Measurements from ENCODE around the gene MRPS12. TPM values are rescaled to one million over a fixed set of nuclear protein-coding genes. Genes with fewer than 3 reads are reported as not detected.
A peak's percentile ranks its signal among the peaks of the same experiment; 100 is the strongest.

Gene MRPS12
- total RNA-seq, 1 donor, result 25.7 TPM

GRCh38 chr19:38900202-38900629, 30.5 kb upstream of the MRPS12 start:
- Histone ChIP-seq H3K27me3 (ENCODE audit: insufficient read depth, low read length) (no peaks in the 10 kb centered on the region), H3K36me3 (ENCODE audit: insufficient read depth, low read length) (peaks cover 2% of the 10 kb centered on the region), H2AFZ (ENCODE audit: low read length) (peak overlapping the region; percentile 92), H3K4me2 (ENCODE audit: insufficient read depth, low read length) (peak overlapping the region; percentile 99), H3K4me3 (ENCODE audit: insufficient read depth, low read length) (peak overlapping the region; percentile 84), H3K4me1 (ENCODE audit: insufficient read depth, low read length) (peaks cover 17% of the 10 kb centered on the region), H4K20me1 (ENCODE audit: insufficient read depth, low read length) (peaks cover 6% of the 10 kb centered on the region), H3K27ac (ENCODE audit: low read depth, low read length) (peak overlapping the region; percentile 91), H3K79me2 (ENCODE audit: insufficient read depth, low read length) (peaks cover 59% of the 10 kb centered on the region), H3K9me3 (ENCODE audit: low read depth, low read length) (no peaks in the 10 kb centered on the region)
- TF ChIP-seq, protein P1, sequence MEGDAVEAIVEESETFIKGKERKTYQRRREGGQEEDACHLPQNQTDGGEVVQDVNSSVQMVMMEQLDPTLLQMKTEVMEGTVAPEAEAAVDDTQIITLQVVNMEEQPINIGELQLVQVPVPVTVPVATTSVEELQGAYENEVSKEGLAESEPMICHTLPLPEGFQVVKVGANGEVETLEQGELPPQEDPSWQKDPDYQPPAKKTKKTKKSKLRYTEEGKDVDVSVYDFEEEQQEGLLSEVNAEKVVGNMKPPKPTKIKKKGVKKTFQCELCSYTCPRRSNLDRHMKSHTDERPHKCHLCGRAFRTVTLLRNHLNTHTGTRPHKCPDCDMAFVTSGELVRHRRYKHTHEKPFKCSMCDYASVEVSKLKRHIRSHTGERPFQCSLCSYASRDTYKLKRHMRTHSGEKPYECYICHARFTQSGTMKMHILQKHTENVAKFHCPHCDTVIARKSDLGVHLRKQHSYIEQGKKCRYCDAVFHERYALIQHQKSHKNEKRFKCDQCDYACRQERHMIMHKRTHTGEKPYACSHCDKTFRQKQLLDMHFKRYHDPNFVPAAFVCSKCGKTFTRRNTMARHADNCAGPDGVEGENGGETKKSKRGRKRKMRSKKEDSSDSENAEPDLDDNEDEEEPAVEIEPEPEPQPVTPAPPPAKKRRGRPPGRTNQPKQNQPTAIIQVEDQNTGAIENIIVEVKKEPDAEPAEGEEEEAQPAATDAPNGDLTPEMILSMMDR (IDR thresholded peaks at IDR 0.05; ENCODE audit: extremely low read depth, low read depth, low read length), result no peak
- peak; percentile 72 for DNase-seq (ENCODE audit: insufficient read length, low spot score, missing footprints)

DNA sequence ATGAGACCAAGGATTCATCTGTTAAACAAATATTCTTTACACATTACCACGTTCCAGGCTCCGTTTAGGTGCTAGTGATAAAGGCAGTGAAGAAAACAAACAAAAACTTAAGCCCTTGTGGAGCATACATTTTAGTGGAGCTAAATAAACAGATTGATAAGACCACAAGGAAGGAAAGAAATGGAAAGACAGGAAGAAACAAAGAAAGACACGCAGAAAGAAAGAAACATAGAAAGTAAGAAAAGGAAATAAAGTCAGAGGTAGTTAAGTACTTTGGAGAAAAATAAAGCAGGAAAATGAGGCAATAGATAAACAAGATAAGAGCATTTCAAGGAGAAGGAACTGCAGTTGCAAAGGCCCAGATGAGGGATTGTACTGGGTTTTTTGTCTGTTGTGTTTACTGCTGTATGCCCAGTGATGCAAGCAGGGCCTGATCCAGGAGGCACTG, 30.0 kb upstream of the MRPS12 start:
- H3K4me2 ChIP-seq (ENCODE audit: insufficient read depth, low read length), result peak overlapping the region; percentile 99
- H3K27me3 ChIP-seq (ENCODE audit: insufficient read depth, low read length), result no peaks in the 10 kb centered on the region
- H3K4me3 ChIP-seq (ENCODE audit: insufficient read depth, low read length), result peak overlapping the region; percentile 84
- peaks cover 17% of the 10 kb centered on the region for H3K4me1 ChIP-seq (ENCODE audit: insufficient read depth, low read length)
- H3K36me3 ChIP-seq (ENCODE audit: insufficient read depth, low read length), result peaks cover 2% of the 10 kb centered on the region
- no peaks in the 10 kb centered on the region for H3K9me3 ChIP-seq (ENCODE audit: low read depth, low read length)
- TF ChIP-seq, protein P1 (IDR thresholded peaks at IDR 0.05; ENCODE audit: extremely low read depth, low read depth, low read length), result no peak
- no peak for DNase-seq (ENCODE audit: insufficient read length, low spot score, missing footprints)
- H3K27ac ChIP-seq (ENCODE audit: low read depth, low read length), result peak overlapping the region; percentile 91
- H4K20me1 ChIP-seq (ENCODE audit: insufficient read depth, low read length), result peaks cover 6% of the 10 kb centered on the region
- H3K79me2 ChIP-seq (ENCODE audit: insufficient read depth, low read length), result peaks cover 56% of the 10 kb centered on the region
- peak overlapping the region; percentile 92 for H2AFZ ChIP-seq (ENCODE audit: low read length)

DNA sequence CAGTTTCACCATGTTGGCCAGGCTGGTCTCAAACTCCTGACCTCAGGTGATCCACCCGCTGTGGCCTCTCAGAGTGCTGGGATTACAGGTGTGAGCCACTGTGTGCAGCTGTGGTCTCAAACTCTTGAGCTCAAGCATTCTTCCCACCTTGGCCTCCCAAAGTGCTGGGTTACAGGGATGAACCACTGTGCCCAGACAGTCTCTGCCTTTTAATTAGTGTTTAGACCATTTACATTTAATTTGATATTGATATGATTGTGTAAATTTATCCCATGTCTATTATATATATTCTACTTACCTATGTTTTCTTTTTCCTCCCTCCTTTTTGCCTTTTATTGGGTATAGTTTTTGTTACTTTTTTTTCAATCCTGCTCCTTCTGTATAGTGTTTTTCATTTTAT, 29.1 kb upstream of the MRPS12 start:
- Histone ChIP-seq H3K4me2 (ENCODE audit: insufficient read depth, low read length) (no peak overlapping the region), H3K79me2 (ENCODE audit: insufficient read depth, low read length) (peaks cover 52% of the 10 kb centered on the region)
- DNase-seq (ENCODE audit: insufficient read length, low spot score, missing footprints), result no peak

More for the DNA sequence above, 29.1 kb upstream of the MRPS12 start:
- Histone ChIP-seq H2AFZ (ENCODE audit: low read length) (no peak overlapping the region), H3K4me1 (ENCODE audit: insufficient read depth, low read length) (peaks cover 17% of the 10 kb centered on the region), H3K9me3 (ENCODE audit: low read depth, low read length) (no peaks in the 10 kb centered on the region), H3K27ac (ENCODE audit: low read depth, low read length) (no peak overlapping the region), H3K36me3 (ENCODE audit: insufficient read depth, low read length) (peaks cover 2% of the 10 kb centered on the region), H3K4me3 (ENCODE audit: insufficient read depth, low read length) (no peak overlapping the region), H3K27me3 (ENCODE audit: insufficient read depth, low read length) (no peaks in the 10 kb centered on the region), H4K20me1 (ENCODE audit: insufficient read depth, low read length) (peaks cover 6% of the 10 kb centered on the region)
- TF ChIP-seq, protein P1 (IDR thresholded peaks at IDR 0.05; ENCODE audit: extremely low read depth, low read depth, low read length), result no peak

All from osteoblast (primary cell).